NCI-H2196 (cell line): ENCODE results near the gene IRF2BPL.
"Not testable (repeated sequence)": the region's sequence is repeated elsewhere in the genome, so short reads cannot be mapped to it uniquely, and the experiment has no call there.

Experiments
- DNase-seq: peaks from one replicate; lab custom pipeline; 2025; ENCODE audit not compliant: unreplicated experiment; lab: John Stamatoyannopoulos, UW

The IRF2BPL gene

GRCh38 chr14:77036484-77037214 lies 8.1 kb upstream of the IRF2BPL start:
- no peak for DNase-seq

- no peak for DNase-seq
Observed at GRCh38 chr14:77035267-77035666, 6.8 kb upstream of the IRF2BPL start.

- DNase-seq: peak; percentile 90
Observed at GRCh38 chr14:77033622-77034589, 5.4 kb upstream of the IRF2BPL start.

- DNase-seq: peak; percentile 93
Observed at GRCh38 chr14:77032844-77033621, 4.5 kb upstream of the IRF2BPL start.

GRCh38 chr14:77032491-77032843 lies 4.0 kb upstream of the IRF2BPL start:
- DNase-seq: no peak

GRCh38 chr14:77031759-77032490 lies 3.4 kb upstream of the IRF2BPL start:
- DNase-seq: no peak

GRCh38 chr14:77027538-77028383 lies 747 bp downstream of the IRF2BPL start:
- DNase-seq: peak; percentile 71

GRCh38 chr14:77026930-77027537 lies 1.5 kb downstream of the IRF2BPL start:
- peak; percentile 40 for DNase-seq

GRCh38 chr14:77026166-77026929 lies 2.2 kb downstream of the IRF2BPL start:
- peak; percentile 55 for DNase-seq

GRCh38 chr14:77025744-77026165 lies 2.8 kb downstream of the IRF2BPL start:
- no peak for DNase-seq

- DNase-seq: peak; percentile 55
Observed at GRCh38 chr14:77024171-77024691, 4.3 kb downstream of the IRF2BPL start.

- DNase-seq: peak; percentile 38
Observed at GRCh38 chr14:77023001-77023996, 5.2 kb downstream of the IRF2BPL start.

- peak; percentile 44 for DNase-seq
Observed at GRCh38 chr14:77022236-77022852, 6.2 kb downstream of the IRF2BPL start.

- DNase-seq: not testable (repeated sequence)
Observed at GRCh38 chr14:77021424-77021823, 7.1 kb downstream of the IRF2BPL start.

- no peak for DNase-seq
Observed at GRCh38 chr14:77018785-77019184, 9.7 kb downstream of the IRF2BPL start.

GRCh38 chr14:77017666-77018065 lies 10.8 kb downstream of the IRF2BPL start:
- no peak for DNase-seq

GRCh38 chr14:77014734-77015133 lies 13.8 kb downstream of the IRF2BPL start:
- DNase-seq: no peak
